Mesodermal cell (in vitro differentiated cells): Measurements from ENCODE around the gene PRPSAP2.

ENCODE experiments used
- H3K27ac ChIP-seq: 2 replicates; pipeline ENCODE4 v1.7.0; 2013; ENCODE audit warnings: mild to moderate bottlenecking, low read depth, low read length, moderate library complexity; ENCODE audit not compliant: severe bottlenecking
- H3K36me3 ChIP-seq: 2 replicates; pipeline ENCODE4 v1.7.1; 2013; ENCODE audit warnings: mild to moderate bottlenecking, low read length, moderate library complexity; ENCODE audit not compliant: control insufficient read depth, insufficient read depth
- H3K4me1 ChIP-seq: one replicate; pipeline ENCODE4 v1.7.1; 2013; ENCODE audit warnings: mild to moderate bottlenecking, low read length; ENCODE audit not compliant: insufficient read depth, control insufficient read depth, poor library complexity, severe bottlenecking
- H3K4me3 ChIP-seq: 2 replicates; pipeline ENCODE4 v1.7.0; 2013; ENCODE audit warnings: low read length, control low read depth, mild to moderate bottlenecking; ENCODE audit not compliant: insufficient read depth, poor library complexity, severe bottlenecking; ENCODE audit errors: extremely low read depth
- H3K9me3 ChIP-seq: 2 replicates; pipeline ENCODE4 v1.7.1; 2013; ENCODE audit warnings: mild to moderate bottlenecking, low read length, moderate library complexity; ENCODE audit not compliant: control insufficient read depth
- WGBS, 2 experiments: methylation state at CpG; one replicate each; pipeline ENCODE4 v1.1.5; 2013; ENCODE audit warnings: missing lambda C conversion rate in 2 of 2; ENCODE audit not compliant: insufficient coverage in 2 of 2; 5-methylcytosine and 5-hydroxymethylcytosine counted together

PRPSAP2 gene

GRCh38 chr17:18971801-18972200 lies 113.9 kb downstream of the PRPSAP2 start:
- Histone ChIP-seq H3K27ac (no peak overlapping the region), H3K9me3 (no peaks in the 10 kb centered on the region)
- 95 to 98% methylated on average over 4 to 7 of the region's 7 CpGs for WGBS, 2 experiments

DNA sequence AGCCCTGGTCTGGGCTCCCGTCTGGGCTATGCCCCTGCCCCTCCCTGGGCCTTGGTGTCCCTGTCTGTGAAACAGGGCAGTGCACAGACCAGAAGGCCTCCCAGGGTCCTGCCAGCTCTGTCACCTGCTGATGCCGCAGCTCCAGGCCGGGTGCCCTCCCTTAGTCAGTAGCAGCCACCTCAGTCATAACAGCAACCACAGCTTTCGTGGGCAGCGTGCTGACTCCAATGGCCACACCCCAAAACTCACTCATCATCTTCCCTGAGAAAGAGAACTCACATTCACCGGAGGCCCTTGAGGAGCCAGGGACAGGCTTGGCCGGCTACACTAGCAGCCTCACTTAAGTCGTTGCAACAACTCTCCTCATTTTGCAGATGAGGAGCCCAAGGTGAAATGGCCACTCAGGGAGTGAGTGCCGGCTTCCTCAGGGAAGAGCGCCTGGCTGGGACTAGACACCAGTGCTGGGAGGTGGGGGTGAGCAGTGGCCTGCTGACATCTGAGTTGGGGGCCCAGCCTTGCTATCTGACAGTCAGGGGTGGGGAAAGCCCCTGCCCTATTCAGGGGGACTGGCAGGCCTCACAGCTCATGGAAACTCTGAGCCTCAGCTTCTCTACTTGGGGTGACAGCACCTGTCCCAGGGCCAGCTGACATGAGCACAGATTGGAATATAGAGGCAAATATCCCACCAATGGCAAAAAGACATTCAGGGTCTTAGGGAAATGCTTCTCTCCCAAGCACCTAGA lies 116.6 kb downstream of the PRPSAP2 start:
- H3K4me1 ChIP-seq, result no peaks in the 10 kb centered on the region
- 93 to 95% methylated on average over 4 to 10 of the region's 10 CpGs for WGBS, 2 experiments
- peaks cover 57% of the 10 kb centered on the region for H3K36me3 ChIP-seq
- no peaks in the 10 kb centered on the region for H3K9me3 ChIP-seq
- H3K27ac ChIP-seq, result no peak overlapping the region
- no peak overlapping the region for H3K4me3 ChIP-seq

More at GRCh38 chr17:18971801-18972200, 113.9 kb downstream of the PRPSAP2 start:
- Histone ChIP-seq H3K4me3 (no peak overlapping the region), H3K36me3 (peaks cover 43% of the 10 kb centered on the region), H3K4me1 (peaks cover 19% of the 10 kb centered on the region)

DNA sequence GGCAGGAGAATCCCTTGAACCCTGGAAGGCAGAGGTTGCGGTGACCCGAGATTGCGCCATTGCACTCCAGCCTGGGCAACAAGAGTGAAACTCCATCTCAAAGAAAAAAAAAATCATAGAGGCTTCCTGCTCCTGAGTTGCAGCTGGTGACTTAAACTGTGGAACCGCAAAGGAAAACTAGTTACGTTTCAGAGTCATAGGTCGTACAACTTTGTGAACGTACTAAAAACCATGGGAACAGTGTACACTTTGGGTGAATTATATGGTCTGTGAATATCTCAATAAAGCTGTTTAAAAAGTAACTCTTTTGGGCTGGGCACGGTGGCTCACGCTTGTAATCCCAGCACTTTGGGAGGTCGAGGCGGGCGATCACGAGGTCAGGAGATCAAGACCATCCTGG lies 117.7 kb downstream of the PRPSAP2 start:
- Histone ChIP-seq H3K9me3 (no peaks in the 10 kb centered on the region), H3K27ac (no peak overlapping the region), H3K36me3 (peaks cover 49% of the 10 kb centered on the region), H3K4me1 (no peaks in the 10 kb centered on the region), H3K4me3 (no peak overlapping the region)
- 97% methylated on average over 13 of the region's 13 CpGs for WGBS, 2 experiments

GRCh38 chr17:18976201-18976600 lies 118.3 kb downstream of the PRPSAP2 start:
- no peak overlapping the region for H3K4me3 ChIP-seq
- WGBS, 2 experiments, result 94 to 100% methylated on average over 2 of the region's 4 CpGs
- H3K9me3 ChIP-seq, result no peaks in the 10 kb centered on the region
- peaks cover 5% of the 10 kb centered on the region for H3K4me1 ChIP-seq
- H3K36me3 ChIP-seq, result peaks cover 44% of the 10 kb centered on the region
- H3K27ac ChIP-seq, result no peak overlapping the region

DNA sequence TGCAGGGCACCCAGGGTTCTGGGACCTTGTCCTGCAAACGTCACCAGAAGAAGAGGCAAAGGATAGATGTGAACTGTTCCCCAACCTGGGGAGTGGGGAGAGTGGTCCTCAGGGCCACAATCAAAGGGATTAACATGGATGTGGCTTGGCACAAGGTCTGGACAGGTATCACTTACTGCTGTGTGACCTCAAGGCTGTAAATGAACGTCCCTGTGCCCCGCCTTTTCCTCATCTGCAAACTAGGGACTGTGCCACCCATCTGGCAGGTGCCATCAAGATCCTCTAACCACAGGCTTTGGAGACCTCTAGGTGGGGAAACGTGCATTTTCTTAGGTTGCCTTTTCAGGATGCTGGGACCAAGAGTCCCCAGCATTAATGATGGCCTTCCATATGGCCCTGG lies 119.1 kb downstream of the PRPSAP2 start:
- H3K4me1 ChIP-seq, result peaks cover 13% of the 10 kb centered on the region
- H3K27ac ChIP-seq, result no peak overlapping the region
- WGBS, 2 experiments, result 90 to 96% methylated on average over 2 to 4 of the region's 4 CpGs
- peaks cover 36% of the 10 kb centered on the region for H3K36me3 ChIP-seq
- no peak overlapping the region for H3K4me3 ChIP-seq
- H3K9me3 ChIP-seq, result no peaks in the 10 kb centered on the region

DNA sequence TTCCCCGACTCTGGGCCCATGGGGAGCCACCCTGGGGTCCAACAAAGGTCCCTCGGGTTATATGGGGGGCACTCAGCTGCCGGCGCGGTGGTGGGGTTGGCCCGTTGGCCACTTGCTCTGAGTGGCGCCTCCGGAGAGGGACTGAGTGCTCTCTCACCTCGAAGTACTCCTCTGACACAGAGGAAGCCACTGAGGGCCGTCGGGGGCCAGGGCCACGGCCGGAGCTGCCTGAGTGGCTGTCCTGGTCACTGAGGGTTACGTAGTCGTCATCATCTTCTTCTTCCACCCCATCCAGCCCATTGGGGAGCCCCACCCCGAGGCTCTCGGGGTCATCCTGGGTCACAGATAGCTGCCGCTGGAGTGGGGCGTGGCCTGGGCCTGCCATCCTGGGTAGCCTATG lies 119.7 kb downstream of the PRPSAP2 start:
- H3K36me3 ChIP-seq, result peaks cover 34% of the 10 kb centered on the region
- H3K9me3 ChIP-seq, result no peaks in the 10 kb centered on the region
- no peak overlapping the region for H3K4me3 ChIP-seq
- 94 to 95% methylated on average over 17 to 18 of the region's 19 CpGs for WGBS, 2 experiments
- peaks cover 19% of the 10 kb centered on the region for H3K4me1 ChIP-seq
- no peak overlapping the region for H3K27ac ChIP-seq

GRCh38 chr17:18978050-18978449 lies 120.1 kb downstream of the PRPSAP2 start:
- Histone ChIP-seq H3K9me3 (no peaks in the 10 kb centered on the region), H3K36me3 (peaks cover 34% of the 10 kb centered on the region), H3K4me3 (no peak overlapping the region), H3K4me1 (peaks cover 21% of the 10 kb centered on the region), H3K27ac (no peak overlapping the region)
- 96 to 99% methylated on average over 9 to 12 of the region's 13 CpGs for WGBS, 2 experiments

GRCh38 chr17:18978655-18979054 lies 120.7 kb downstream of the PRPSAP2 start:
- Histone ChIP-seq H3K4me1 (peaks cover 21% of the 10 kb centered on the region), H3K36me3 (peaks cover 39% of the 10 kb centered on the region), H3K9me3 (no peaks in the 10 kb centered on the region), H3K4me3 (no peak overlapping the region), H3K27ac (no peak overlapping the region)
- WGBS, 2 experiments, result 95 to 96% methylated on average over 14 to 15 of the region's 17 CpGs
